WERI-Rb-1 (cell line): ENCODE results near the gene TRAPPC2B.

Experiments
- DNase-seq: peaks from one replicate; pipeline ENCODE4 v3.0.0-alpha.2; 2020
- H3K27ac ChIP-seq: fragments of 250-450 bp; sonication (Bioruptor Pico); 2 replicates; pipeline ENCODE4 v1.5.1; 2020; ENCODE audit warnings: mild to moderate bottlenecking, moderate library complexity
- H3K27me3 ChIP-seq: fragments of 250-450 bp; sonication (Bioruptor Pico); 2 replicates; pipeline ENCODE4 v1.5.1; 2021; ENCODE audit warnings: mild to moderate bottlenecking, low read depth, moderate library complexity; ENCODE audit not compliant: insufficient read depth, severe bottlenecking
- H3K36me3 ChIP-seq: fragments of 250-450 bp; sonication (Bioruptor Pico); 2 replicates; pipeline ENCODE4 v1.5.1; 2020; ENCODE audit warnings: mild to moderate bottlenecking, moderate library complexity
- H3K4me3 ChIP-seq: 2 replicates; pipeline ENCODE4 v1.5.1; 2011; ENCODE audit warnings: low read depth, mild to moderate bottlenecking, control low read depth, low read length
- H3K9me3 ChIP-seq: fragments of 250-450 bp; sonication (Bioruptor Pico); 2 replicates; pipeline ENCODE4 v1.5.1; 2021; ENCODE audit warnings: mild to moderate bottlenecking, moderate library complexity; ENCODE audit not compliant: severe bottlenecking
- CTCF ChIP-seq: IDR thresholded peaks from 2 replicates; pipeline ENCODE4 v1.5.1; 2011; ENCODE audit warnings: low read depth, mild to moderate bottlenecking, control low read depth, inconsistent platforms, low read length

Gene TRAPPC2B

GRCh38 chr19:57389730-57390598 lies 26.6 kb downstream of the TRAPPC2B start, which contains the start of gene ZNF548:
Gene ZNF548 (plus strand): TSS chr19:57389854. CDS start chr19:57390100, 246 bp downstream.
- Histone ChIP-seq H3K36me3 (peaks cover 10% of the 10 kb centered on the region), H3K27me3 (no peaks in the 10 kb centered on the region), H3K4me3 (peak within 1 kb of the TSS; percentile 85), H3K9me3 (no peaks in the 10 kb centered on the region), H3K27ac (peak within 1 kb of the TSS; percentile 77)
- peak; percentile 19; the same call in 1 of the 2 replicates for TF ChIP-seq CTCF
- DNase-seq: peak; percentile 98

GRCh38 chr19:57395710-57396109 lies 32.4 kb downstream of the TRAPPC2B start:
- no peaks in the 10 kb centered on the region for H3K9me3 ChIP-seq

GRCh38 chr19:57398868-57399267 lies 35.5 kb downstream of the TRAPPC2B start:
- H3K36me3 ChIP-seq: peaks cover 35% of the 10 kb centered on the region
- no peak overlapping the region for H3K4me3 ChIP-seq
- H3K27ac ChIP-seq: no peak overlapping the region
- DNase-seq: no peak
- no peak for TF ChIP-seq CTCF
- no peaks in the 10 kb centered on the region for H3K9me3 ChIP-seq
- no peaks in the 10 kb centered on the region for H3K27me3 ChIP-seq

More at GRCh38 chr19:57395710-57396109, 32.4 kb downstream of the TRAPPC2B start:
- no peak overlapping the region for H3K27ac ChIP-seq
- H3K36me3 ChIP-seq: peaks cover 37% of the 10 kb centered on the region
- no peaks in the 10 kb centered on the region for H3K27me3 ChIP-seq
- no peak for DNase-seq
- H3K4me3 ChIP-seq: no peak overlapping the region
- TF ChIP-seq CTCF: no peak

DNA sequence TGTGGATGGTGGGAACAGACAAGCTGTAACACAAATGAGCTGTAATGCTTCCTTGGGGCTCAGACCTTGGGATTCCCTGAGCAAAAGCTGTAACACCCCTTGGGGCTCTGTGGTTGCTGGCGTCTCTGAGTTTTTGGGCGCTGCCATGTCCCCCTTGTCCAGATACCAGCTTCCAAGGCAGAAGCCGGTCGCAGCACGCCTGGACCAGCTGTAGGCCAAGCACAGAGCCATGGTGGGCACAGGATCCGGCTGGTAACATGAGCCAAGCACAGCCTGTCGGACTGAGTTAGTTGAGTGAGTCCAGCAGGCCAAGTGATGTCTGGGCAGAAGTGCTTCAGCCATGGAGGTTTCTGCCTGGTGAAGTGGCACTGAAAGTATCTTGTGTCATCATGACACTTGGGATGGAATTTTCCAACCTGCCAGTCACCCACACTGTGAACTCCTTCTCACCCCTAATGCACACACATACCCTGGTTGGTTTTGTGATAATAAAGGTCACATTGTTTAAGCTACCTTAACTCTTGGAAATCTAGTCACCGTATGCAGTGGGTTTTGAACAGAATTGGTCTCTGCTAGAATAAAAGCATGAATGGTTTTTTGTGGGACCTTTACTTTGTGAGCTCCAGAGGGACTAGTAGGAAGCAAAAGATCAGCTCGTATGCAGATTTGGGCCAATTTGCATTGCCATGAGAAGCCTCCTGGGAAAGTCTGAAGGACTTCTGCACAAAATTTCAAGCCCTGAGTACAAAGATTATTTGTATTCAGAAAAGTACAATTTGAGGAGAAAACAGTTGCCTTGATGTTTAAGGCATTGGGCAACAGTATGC lies 40.6 kb downstream of the TRAPPC2B start:
- Histone ChIP-seq H3K36me3 (peaks cover 10% of the 10 kb centered on the region), H3K27ac (no peak overlapping the region), H3K4me3 (no peak overlapping the region), H3K27me3 (no peaks in the 10 kb centered on the region), H3K9me3 (no peaks in the 10 kb centered on the region)
- no peak for TF ChIP-seq CTCF
- DNase-seq: no peak

DNA sequence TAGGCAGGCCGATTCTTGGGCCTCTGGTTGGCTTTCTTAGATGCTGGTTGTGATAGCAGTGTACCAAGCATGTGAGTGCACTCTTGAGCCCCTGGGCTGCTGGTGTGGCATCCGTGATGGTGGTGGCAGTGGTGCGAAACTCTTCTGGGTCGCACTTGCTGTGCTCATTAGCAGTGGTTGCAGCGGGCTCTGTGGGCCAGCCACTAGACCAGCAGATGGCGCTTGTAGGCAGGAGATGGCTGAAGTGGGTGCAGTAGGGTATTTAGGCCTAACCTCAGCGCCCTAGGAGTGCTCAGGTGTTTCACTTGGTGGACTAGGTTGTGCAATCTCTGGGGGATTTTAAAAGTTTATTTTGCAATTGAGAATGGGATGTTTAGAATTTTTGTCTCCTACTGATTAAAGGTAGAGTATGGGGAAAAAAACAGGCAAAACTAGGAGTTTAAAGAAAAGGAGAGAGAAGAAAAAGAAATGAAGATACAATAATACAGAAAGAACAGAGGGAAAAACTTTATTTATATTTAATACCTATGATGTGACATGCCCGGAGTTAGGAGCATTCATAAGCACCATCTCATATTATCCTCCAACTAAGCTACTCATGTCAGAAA lies 43.3 kb downstream of the TRAPPC2B start:
- no peaks in the 10 kb centered on the region for H3K27me3 ChIP-seq
- H3K9me3 ChIP-seq: no peaks in the 10 kb centered on the region
- no peaks in the 10 kb centered on the region; the same call in 1 of the 2 replicates for H3K36me3 ChIP-seq
- no peak overlapping the region for H3K4me3 ChIP-seq
- no peak overlapping the region for H3K27ac ChIP-seq
- peak; percentile 84 for TF ChIP-seq CTCF
- DNase-seq: peak; percentile 80
